ENCODE results near the gene NUDT4B. TPM values are rescaled to one million over a fixed set of nuclear protein-coding genes. Genes with fewer than 3 reads are reported as not detected.
"Not testable (repeated sequence)": the region's sequence is repeated elsewhere in the genome, so short reads cannot be mapped to it uniquely, and the experiment has no call there.

Gene NUDT4B

GRCh38 chr1:148791543-148792099 is 43.0 kb downstream of the NUDT4B start:
- H2AK5ac ChIP-seq (ENCODE audit: low read depth, low read length); H3K23ac ChIP-seq (ENCODE audit: low read depth, low read length, poor library complexity); H4K91ac ChIP-seq (ENCODE audit: low read depth, low read length, poor library complexity); H3K4me2 ChIP-seq (ENCODE audit: insufficient read depth, low read length, poor library complexity, severe bottlenecking); H2BK5ac ChIP-seq (ENCODE audit: low read length); H2AFZ ChIP-seq (ENCODE audit: low read length); H3K36me3 ChIP-seq (replicated peaks in 1 of 2; ENCODE audit: control insufficient read depth in 2 of 2, insufficient read depth in 2 of 2, low read length in 2 of 2); H3K79me1 ChIP-seq (ENCODE audit: low read depth, low read length); H3K4ac ChIP-seq (ENCODE audit: low read length); H2BK12ac ChIP-seq (ENCODE audit: low read length); H2BK15ac ChIP-seq (ENCODE audit: low read length); H3K9me3 ChIP-seq (replicated peaks in 1 of 2; ENCODE audit: control insufficient read depth in 2 of 2, insufficient read depth in 1 of 2, low read depth in 1 of 2, low read length in 2 of 2); H3K4me1 ChIP-seq (ENCODE audit: control insufficient read depth in 2 of 2, insufficient read depth in 1 of 2, low read depth in 1 of 2, low read length in 2 of 2); H3K18ac ChIP-seq (ENCODE audit: low read length); H3K4me3 ChIP-seq (ENCODE audit: low read length in 2 of 2); H3K14ac ChIP-seq (ENCODE audit: low read length); H4K8ac ChIP-seq (ENCODE audit: low read depth, low read length); H2BK120ac ChIP-seq (ENCODE audit: low read depth, low read length); DNase-seq (ENCODE audit: low spot score); H3K9ac ChIP-seq (ENCODE audit: low read depth, low read length, poor library complexity); H3K27ac ChIP-seq (replicated peaks; ENCODE audit: low read length); H3K27me3 ChIP-seq (ENCODE audit: control insufficient read depth in 3 of 3, insufficient read depth in 3 of 3, low read depth in 1 of 3, low read length in 3 of 3): not testable (repeated sequence)
- no CpG with 5 or more reads among the region's 23 CpGs for WGBS, 2 donors (ENCODE audit: extremely low coverage in 2 of 2, insufficient read length in 2 of 2, insufficient replicate concordance in 1 of 2)

DNA sequence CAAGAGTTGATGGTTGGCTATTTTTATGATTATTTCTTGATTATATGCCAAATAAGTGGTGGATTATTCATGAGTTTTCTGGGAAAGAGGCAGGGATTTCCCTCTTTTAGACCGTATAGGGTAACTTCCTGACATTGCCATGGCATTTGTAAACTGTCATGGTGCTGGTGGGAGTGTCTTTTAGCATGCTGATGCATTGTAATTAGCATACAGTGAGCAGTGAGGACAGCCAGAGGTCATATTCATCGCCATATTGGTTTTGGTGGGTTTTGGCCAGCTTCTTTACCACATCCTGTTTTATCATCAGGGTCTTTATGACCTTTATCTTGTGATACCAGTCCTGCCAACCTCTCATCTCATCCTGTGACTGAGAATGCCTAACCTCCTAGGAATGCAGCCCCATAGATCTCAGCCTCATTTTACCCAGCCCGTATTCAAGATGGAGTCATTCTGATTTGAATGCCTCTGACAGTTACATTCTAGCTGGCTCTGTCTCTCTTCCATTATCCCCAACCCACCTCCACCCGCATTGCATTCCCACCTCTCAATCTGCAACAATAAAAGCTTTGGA is 45.3 kb downstream of the NUDT4B start:
- not testable (repeated sequence) for H3K14ac ChIP-seq (ENCODE audit: low read length); H2BK120ac ChIP-seq (ENCODE audit: low read depth, low read length); H2AFZ ChIP-seq (ENCODE audit: low read length); H3K9me3 ChIP-seq (replicated peaks in 1 of 2; ENCODE audit: control insufficient read depth in 2 of 2, insufficient read depth in 1 of 2, low read depth in 1 of 2, low read length in 2 of 2); DNase-seq (ENCODE audit: low spot score); H3K4me1 ChIP-seq (ENCODE audit: control insufficient read depth in 2 of 2, insufficient read depth in 1 of 2, low read depth in 1 of 2, low read length in 2 of 2); H2BK5ac ChIP-seq (ENCODE audit: low read length); H3K4me2 ChIP-seq (ENCODE audit: insufficient read depth, low read length, poor library complexity, severe bottlenecking); H3K79me1 ChIP-seq (ENCODE audit: low read depth, low read length); H3K9ac ChIP-seq (ENCODE audit: low read depth, low read length, poor library complexity); H4K8ac ChIP-seq (ENCODE audit: low read depth, low read length); H2AK5ac ChIP-seq (ENCODE audit: low read depth, low read length); H3K4ac ChIP-seq (ENCODE audit: low read length); H3K27me3 ChIP-seq (ENCODE audit: control insufficient read depth in 3 of 3, insufficient read depth in 3 of 3, low read depth in 1 of 3, low read length in 3 of 3); H3K36me3 ChIP-seq (replicated peaks in 1 of 2; ENCODE audit: control insufficient read depth in 2 of 2, insufficient read depth in 2 of 2, low read length in 2 of 2); H4K91ac ChIP-seq (ENCODE audit: low read depth, low read length, poor library complexity); H3K18ac ChIP-seq (ENCODE audit: low read length); H3K27ac ChIP-seq (replicated peaks; ENCODE audit: low read length); H3K4me3 ChIP-seq (ENCODE audit: low read length in 2 of 2); H2BK12ac ChIP-seq (ENCODE audit: low read length); H2BK15ac ChIP-seq (ENCODE audit: low read length); H3K23ac ChIP-seq (ENCODE audit: low read depth, low read length, poor library complexity)
- no CpG with 5 or more reads among the region's 4 CpGs for WGBS, 2 donors (ENCODE audit: extremely low coverage in 2 of 2, insufficient read length in 2 of 2, insufficient replicate concordance in 1 of 2)

Small RNA genes lying within 50 kb of the gene (small RNA-seq; reads per million reads assigned to genes)
- not detected for gene RNU6-1171P (ENCODE audit: insufficient read depth)
